HCT116 (cell line): ENCODE measurements around the gene TOLLIP. TPM values are rescaled to one million over a fixed set of nuclear protein-coding genes. Genes with fewer than 3 reads are reported as not detected.

Experiments used
- ATAC-seq: fragments of 200-7000 bp; cut with Tn5 transposase; 2 replicates; pipeline ENCODE4 v1.9.1; 2020; ENCODE audit warnings: mild to moderate bottlenecking, moderate library complexity
- BruUV-seq: library from RNA; stranded (reverse); fragments of 400-500 nt; replicated peaks from 2 replicates; lab custom pipeline; 2021; lab: Mats Ljungman, UMichigan
- CTCF ChIA-PET: fragments of 300-600 bp; sonication (Branson Sonifier 250); formaldehyde crosslinking; loops from one replicate; lab custom pipeline; 2021; ENCODE audit warnings: antibody characterized with exemption; lab: Charles Lee
- POLR2A ChIA-PET: fragments of 300-600, 350-600 bp; sonication (Branson Sonifier 250); formaldehyde crosslinking; loops from one replicate; lab custom pipeline; 2021; ENCODE audit warnings: antibody characterized with exemption; lab: Charles Lee
- RAD21 ChIA-PET, 2 experiments: fragments of 300-600 bp; sonication (Branson Sonifier 250); formaldehyde crosslinking; loops; one replicate each; lab custom pipeline; 2023; ENCODE audit warnings: low total read pairs in 2 of 2; ENCODE audit not compliant: uncharacterized antibody in 2 of 2, unreplicated experiment in 2 of 2, low non-redundant PET in 1 of 2; lab: Charles Lee
- DNase-seq: peaks from one replicate; pipeline ENCODE4 v3.0.0-alpha.2; 2010; ENCODE audit warnings: low read depth, low spot score
- H2AFZ ChIP-seq: fragments of 200-600 bp; shearing (Covaris generic), sonication (generic); 2 replicates; pipeline ENCODE4 v1.6.1; 2017; ENCODE audit warnings: low read depth, mixed run types, mixed read lengths, antibody characterized with exemption, low read length; ENCODE audit not compliant: poor library complexity, severe bottlenecking
- H3K27ac ChIP-seq: 2 replicates; pipeline ENCODE4 v1.5.1; 2012; ENCODE audit warnings: low read depth, low read length
- H3K27me3 ChIP-seq: fragments of 200-600 bp; sonication (generic); 2 replicates; pipeline ENCODE4 v1.6.1; 2016; ENCODE audit warnings: mixed run types, low read length, mixed read lengths; ENCODE audit not compliant: insufficient read depth
- H3K36me3 ChIP-seq, 2 experiments: fragments of 200-500 bp in 1 of 2; fragments of 200-600 bp in 1 of 2; sonication (Bioruptor generic) in 1 of 2; sonication (generic) in 1 of 2; 2 replicates each; pipeline versions ENCODE4 v1.5.1 to v1.6.1; 2014 to 2016; ENCODE audit warnings: low read length in 2 of 2, inconsistent platforms in 1 of 2, mixed read lengths in 1 of 2, mixed run types in 1 of 2; ENCODE audit not compliant: insufficient read depth in 2 of 2, control insufficient read depth in 1 of 2
- H3K4me1 ChIP-seq, 2 experiments: fragments of 200-600 bp in 1 of 2; sonication (generic) in 1 of 2; 2 replicates each; pipeline versions ENCODE4 v1.5.1 to v1.6.1; 2012 to 2017; ENCODE audit warnings: low read length in 2 of 2, inconsistent platforms in 1 of 2, mild to moderate bottlenecking in 1 of 2, mixed read lengths in 1 of 2, mixed run types in 1 of 2, moderate library complexity in 1 of 2; ENCODE audit not compliant: insufficient read depth in 2 of 2, control insufficient read depth in 1 of 2
- H3K4me2 ChIP-seq: fragments of 200-600 bp; sonication (generic); 2 replicates; pipeline ENCODE4 v1.6.1; 2017; ENCODE audit warnings: mixed run types, low read length, mixed read lengths
- H3K4me3 ChIP-seq, 2 experiments: fragments of 200-600 bp in 1 of 2; sonication (generic) in 1 of 2; replicated peaks in 1 of 2; 2 replicates each; pipeline ENCODE4 v1.5.1; 2011 to 2016; ENCODE audit warnings: low read length in 2 of 2, control low read depth in 1 of 2, low read depth in 1 of 2, mild to moderate bottlenecking in 1 of 2, mixed read lengths in 1 of 2, mixed run types in 1 of 2
- H3K79me2 ChIP-seq: fragments of 200-600 bp; sonication (generic); 2 replicates; pipeline ENCODE4 v1.6.1; 2017; ENCODE audit warnings: mild to moderate bottlenecking, mixed run types, low read length, moderate library complexity, mixed read lengths; ENCODE audit not compliant: insufficient read depth
- H3K9ac ChIP-seq: fragments of 200-600 bp; sonication (generic); 2 replicates; pipeline ENCODE4 v1.6.1; 2016; ENCODE audit warnings: low read length, mixed read lengths
- H3K9me2 ChIP-seq: fragments of 200-600 bp; sonication (generic), shearing (Covaris generic); 2 replicates; pipeline ENCODE4 v1.6.1; 2017; ENCODE audit warnings: mixed run types, mild to moderate bottlenecking, moderate library complexity; ENCODE audit not compliant: insufficient read depth
- H3K9me3 ChIP-seq, 2 experiments: fragments of 200-500 bp in 1 of 2; fragments of 200-600 bp in 1 of 2; sonication (Bioruptor generic) in 1 of 2; sonication (generic) in 1 of 2; 2 replicates each; pipeline ENCODE4 v1.6.1; 2014 to 2017; ENCODE audit warnings: low read length in 2 of 2, mixed read lengths in 2 of 2, inconsistent platforms in 1 of 2, low read depth in 1 of 2, mild to moderate bottlenecking in 1 of 2, mixed run types in 1 of 2, moderate library complexity in 1 of 2; ENCODE audit not compliant: control insufficient read depth in 1 of 2, insufficient read depth in 1 of 2
- H4K20me1 ChIP-seq: fragments of 200-600 bp; sonication (generic), shearing (Covaris generic); 2 replicates; pipeline ENCODE4 v1.6.1; 2017; ENCODE audit warnings: mixed run types, mild to moderate bottlenecking, moderate library complexity; ENCODE audit not compliant: insufficient read depth
- CEBPB ChIP-seq: IDR thresholded peaks from 2 replicates; pipeline ENCODE4 v1.6.1; 2012; ENCODE audit warnings: low read depth
- ELF1 ChIP-seq: IDR thresholded peaks from 2 replicates; pipeline ENCODE4 v1.6.1; 2012; ENCODE audit warnings: low read depth, borderline replicate concordance
- REST ChIP-seq: IDR thresholded peaks from 2 replicates; pipeline ENCODE4 v1.6.1; 2012; ENCODE audit warnings: low read depth
- SP1 ChIP-seq: IDR thresholded peaks from 2 replicates; pipeline ENCODE4 v1.6.1; 2012; ENCODE audit warnings: low read depth
- TCF7L2 ChIP-seq: IDR thresholded peaks from 2 replicates; pipeline ENCODE4 v1.7.0; 2011; ENCODE audit warnings: borderline replicate concordance, inconsistent platforms; ENCODE audit not compliant: insufficient read depth, insufficient read length; ENCODE audit errors: extremely low read depth
- ZFX ChIP-seq: fragments of 450-650 bp; IDR thresholded peaks from 2 replicates; pipeline ENCODE4 v1.6.1; 2017
- intact Hi-C: fragments of 100-400 bp; cut with micrococcal nuclease; formaldehyde crosslinking; loops from 2 replicates; pipeline ENCODE4 v1.10.0; 2022
- total RNA-seq: library from RNA; stranded (reverse); gene quantifications from one replicate; pipeline ENCODE4 v1.2.1, GENCODE V29; 2021; ENCODE audit not compliant: unreplicated experiment

Gene TOLLIP
- total RNA-seq, 1 experiment from 2014 or later = 28.5 TPM

GRCh38 chr11:1337647-1338007 lies 28.2 kb upstream of the TOLLIP start:
- no peak overlapping the region for H3K4me2 ChIP-seq
- RAD21 ChIA-PET = no interaction called here
- BruUV-seq = no TSS peak
- H3K9ac ChIP-seq = no peak overlapping the region
- POLR2A ChIA-PET = no interaction called here
- H3K36me3 ChIP-seq = no peaks in the 10 kb centered on the region
- H3K79me2 ChIP-seq = no peaks in the 10 kb centered on the region
- H3K27ac ChIP-seq = no peak overlapping the region
- H4K20me1 ChIP-seq = no peaks in the 10 kb centered on the region
- no peak overlapping the region for H3K4me3 ChIP-seq
- H3K9me3 ChIP-seq = no peaks in the 10 kb centered on the region
- CTCF ChIA-PET = no interaction called here
- H3K9me2 ChIP-seq = no peaks in the 10 kb centered on the region
- ATAC-seq (no peak), DNase-seq (no peak)
- no peak overlapping the region for H2AFZ ChIP-seq
- intact Hi-C loops = no loop called here
- no peaks in the 10 kb centered on the region for H3K27me3 ChIP-seq
- H3K4me1 ChIP-seq = peaks cover 9 to 14% of the 10 kb centered on the region in 2 experiments
- TF ChIP-seq REST (no peak), TCF7L2 (no peak), ELF1 (no peak), SP1 (no peak), CEBPB (no peak), ZFX (no peak)
